Stimulated activated CD8-positive, alpha-beta memory T cell treated with anti-CD3 and anti-CD28 coated beads, Interleukin-12 subunit alpha, Interleukin-12 subunit beta, amount 100 ng/mL, for 24 hours (primary cell): ENCODE data around the gene WDR70.
"Not testable (repeated sequence)": the region's sequence is repeated elsewhere in the genome, so short reads cannot be mapped to it uniquely, and the experiment has no call there.

Experiments used
- DNase-seq: peaks from one replicate; pipeline ENCODE4 v3.0.0-alpha.2; 2020; ENCODE audit errors: extremely low read depth

Gene WDR70

GRCh38 chr5:37517686-37518085 is 138.6 kb downstream of the WDR70 start:
- DNase-seq: no peak

DNA sequence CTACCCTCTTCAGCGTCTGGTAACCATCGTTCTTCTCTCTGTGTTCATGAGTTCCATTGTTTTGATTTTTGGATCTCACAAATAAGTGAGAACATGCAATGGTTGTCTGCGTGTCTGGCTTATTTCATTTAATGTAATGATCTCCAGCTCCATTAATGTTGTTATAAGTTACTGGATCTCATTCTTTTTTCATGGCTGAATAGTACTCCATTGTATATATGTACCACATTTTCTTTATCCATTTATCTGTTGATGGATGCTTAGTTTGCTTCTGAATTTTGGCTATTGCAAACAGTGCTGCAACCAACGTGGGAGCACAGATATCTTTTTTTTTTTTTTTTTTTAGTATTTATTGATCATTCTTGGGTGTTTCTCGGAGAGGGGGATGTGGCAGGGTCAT is 139.2 kb downstream of the WDR70 start:
- not testable (repeated sequence) for DNase-seq

DNA sequence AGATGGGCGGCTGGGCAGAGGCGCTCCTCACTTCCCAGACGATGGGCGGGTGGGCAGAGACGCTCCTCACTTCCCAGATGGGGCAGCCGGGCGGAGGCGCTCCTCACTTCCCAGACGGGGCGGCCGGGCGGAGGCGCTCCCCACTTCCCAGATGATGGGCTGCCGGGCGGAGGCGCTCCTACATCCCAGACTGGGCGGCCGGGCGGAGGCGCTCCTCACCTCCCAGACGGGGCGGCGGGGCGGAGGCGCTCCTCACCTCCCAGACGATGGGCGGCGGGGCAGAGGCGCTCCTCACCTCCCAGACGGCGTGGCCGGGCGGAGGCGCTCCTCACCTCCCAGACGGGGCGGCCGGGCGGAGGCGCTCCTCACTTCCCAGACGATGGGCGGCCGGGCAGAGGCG is 140.2 kb downstream of the WDR70 start:
- DNase-seq: no peak

- DNase-seq: no peak
Measured at GRCh38 chr5:37519807-37520206, 140.7 kb downstream of the WDR70 start.

DNA sequence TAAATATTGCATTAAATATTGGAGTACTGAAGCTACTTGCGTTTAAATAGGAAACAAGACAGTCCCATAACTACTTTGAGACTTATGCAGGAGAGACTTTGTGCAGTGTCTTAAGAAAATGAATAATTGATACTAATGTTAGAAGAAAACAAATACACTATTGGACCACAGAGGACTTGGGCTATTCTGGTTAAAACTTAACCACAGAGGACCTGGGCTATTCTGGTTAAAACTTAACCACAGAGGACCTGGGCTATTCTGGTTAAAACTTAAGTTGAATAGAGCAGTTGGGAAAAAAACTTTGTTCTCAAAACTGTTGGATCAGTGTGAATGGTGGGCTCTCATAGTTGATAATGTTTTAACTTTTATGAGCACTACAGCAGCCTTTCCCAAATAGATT is 141.7 kb downstream of the WDR70 start:
- no peak for DNase-seq

GRCh38 chr5:37532976-37533740 is 154.0 kb downstream of the WDR70 start:
- no peak for DNase-seq

DNA sequence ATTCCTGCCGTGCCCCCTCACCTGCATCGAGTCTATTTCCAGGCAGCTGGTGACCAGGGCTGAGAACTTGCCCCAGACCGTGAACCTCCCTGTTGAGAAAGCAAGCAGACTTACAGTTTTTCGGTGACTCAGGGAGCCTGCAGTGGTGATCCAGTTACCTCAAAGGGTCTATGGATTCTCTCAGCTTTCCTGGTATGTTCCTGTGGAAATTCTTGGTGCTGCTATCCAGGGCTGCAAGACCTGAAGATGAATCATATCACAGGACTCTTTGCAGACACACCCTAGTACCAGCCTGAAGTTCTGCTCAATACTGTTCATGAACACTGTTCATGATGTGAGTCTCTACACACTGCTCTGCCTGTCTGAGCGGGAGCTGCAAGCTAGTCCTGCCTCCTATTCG is 154.7 kb downstream of the WDR70 start:
- no peak for DNase-seq

GRCh38 chr5:37539459-37539858 is 160.3 kb downstream of the WDR70 start:
- no peak for DNase-seq

DNA sequence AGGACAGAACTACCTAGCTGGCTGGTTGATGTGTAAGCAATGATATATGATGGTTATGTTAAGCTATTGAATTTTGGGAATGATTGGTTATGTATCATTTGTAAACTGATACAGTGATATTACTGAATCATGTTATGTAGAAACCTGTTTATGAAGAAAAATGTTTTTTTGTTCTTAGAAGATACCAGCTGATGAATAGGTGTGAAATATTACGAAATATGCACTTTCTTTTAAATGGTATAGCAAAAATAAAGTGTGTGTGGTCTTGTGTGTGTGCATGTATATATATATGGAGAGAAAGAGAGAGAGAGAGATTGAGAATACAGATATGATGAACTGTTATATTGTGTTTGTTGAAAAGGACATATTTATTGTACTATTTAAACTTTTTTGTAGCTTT is 164.1 kb downstream of the WDR70 start:
- DNase-seq: no peak

- DNase-seq: no peak
Measured at GRCh38 chr5:37549411-37549810, 170.3 kb downstream of the WDR70 start.

- no peak for DNase-seq
Measured at GRCh38 chr5:37552161-37552560, 173.0 kb downstream of the WDR70 start.

- no peak for DNase-seq
Measured at GRCh38 chr5:37552770-37553719, 173.9 kb downstream of the WDR70 start.

GRCh38 chr5:37553720-37554404 is 174.7 kb downstream of the WDR70 start:
- DNase-seq: no peak

DNA sequence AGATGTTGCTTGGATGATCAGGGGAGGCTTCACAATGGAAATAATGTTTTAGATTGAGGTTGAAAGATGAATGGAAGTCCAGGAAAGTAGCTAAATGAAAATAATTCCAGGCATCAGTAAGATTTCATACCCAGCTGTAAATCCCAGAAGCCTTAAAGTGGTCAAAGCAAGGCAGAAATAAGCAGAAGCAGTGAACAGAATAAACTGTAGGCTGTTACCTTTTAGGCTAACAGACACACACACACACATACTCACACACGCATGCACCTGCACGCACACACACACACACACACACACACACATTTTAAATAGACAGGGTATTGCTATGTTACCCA is 175.3 kb downstream of the WDR70 start:
- no peak for DNase-seq

- no peak for DNase-seq
Measured at GRCh38 chr5:37554938-37555337, 175.8 kb downstream of the WDR70 start.

GRCh38 chr5:37557734-37558293 is 178.7 kb downstream of the WDR70 start:
- no peak for DNase-seq

- no peak for DNase-seq
Measured at GRCh38 chr5:37565062-37565670, 186.0 kb downstream of the WDR70 start.

DNA sequence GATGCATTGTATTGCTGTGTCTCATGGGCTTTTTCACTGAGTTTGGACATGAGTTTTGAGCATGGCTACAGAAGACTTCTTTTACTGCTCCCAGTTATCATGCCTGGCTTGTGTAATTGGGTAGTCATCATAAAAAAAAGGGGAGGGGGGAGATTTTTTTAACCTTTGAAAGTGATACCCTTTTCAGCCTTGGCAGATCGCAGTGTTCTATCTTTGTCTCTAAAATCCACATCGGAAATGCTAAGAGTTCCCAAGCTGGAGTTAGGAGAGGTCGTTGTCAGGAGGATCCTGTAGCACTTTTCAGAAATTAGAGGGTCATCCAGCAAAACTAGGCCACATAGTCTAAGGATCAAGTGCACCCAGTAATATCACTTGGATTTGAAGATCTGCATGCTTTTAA is 188.4 kb downstream of the WDR70 start:
- no peak for DNase-seq

- no peak for DNase-seq
Measured at GRCh38 chr5:37568018-37568753, 189.1 kb downstream of the WDR70 start.

DNA sequence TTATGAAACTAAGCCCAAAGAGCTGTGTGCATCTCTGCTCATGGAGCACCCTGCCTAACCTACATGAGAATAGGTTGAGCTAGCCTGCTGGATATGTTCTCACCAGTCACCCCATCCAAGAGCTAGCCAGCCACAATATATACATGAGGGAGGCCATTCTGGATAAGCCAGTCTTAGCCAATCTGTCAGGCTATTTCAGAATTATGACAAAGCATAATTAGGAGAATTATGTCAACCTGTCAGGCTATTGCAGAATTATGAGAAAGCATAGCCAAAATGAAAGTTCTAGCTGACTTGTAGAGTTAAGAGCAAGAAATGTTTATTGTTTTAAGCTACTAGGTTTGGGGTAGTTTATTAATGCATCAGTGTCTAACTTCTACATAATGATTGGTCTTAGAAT is 189.8 kb downstream of the WDR70 start:
- DNase-seq: no peak

DNA sequence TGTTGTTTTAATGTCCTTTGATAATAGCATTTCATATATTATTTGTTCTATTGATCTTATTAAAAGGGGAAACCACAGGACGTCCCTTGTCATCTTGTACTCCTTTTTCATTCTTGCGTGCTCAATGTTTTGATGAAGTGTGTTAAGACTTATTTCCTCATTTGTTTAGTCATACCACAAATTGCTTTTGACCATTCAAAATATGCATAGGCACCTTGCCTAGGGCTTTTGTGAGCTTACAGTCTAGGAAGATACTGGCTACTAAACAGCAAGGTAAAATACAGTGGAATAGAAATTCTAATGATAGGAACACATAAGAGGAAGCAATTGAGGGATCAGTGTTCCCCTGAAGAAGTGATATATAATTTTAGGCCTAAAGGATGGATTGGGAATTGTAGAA is 190.3 kb downstream of the WDR70 start:
- DNase-seq: no peak
